HG02798 (cell line): ENCODE data around the gene RIPOR2.
"Not testable (repeated sequence)": the region's sequence is repeated elsewhere in the genome, so short reads cannot be mapped to it uniquely, and the experiment has no call there.

ENCODE experiments used
- ATAC-seq: cut with Tn5 transposase; IDR thresholded peaks from one replicate; pipeline ENCODE4 v1.9.1; 2021; ENCODE audit warnings: mild to moderate bottlenecking; ENCODE audit not compliant: unreplicated experiment, poor library complexity

Gene RIPOR2

DNA sequence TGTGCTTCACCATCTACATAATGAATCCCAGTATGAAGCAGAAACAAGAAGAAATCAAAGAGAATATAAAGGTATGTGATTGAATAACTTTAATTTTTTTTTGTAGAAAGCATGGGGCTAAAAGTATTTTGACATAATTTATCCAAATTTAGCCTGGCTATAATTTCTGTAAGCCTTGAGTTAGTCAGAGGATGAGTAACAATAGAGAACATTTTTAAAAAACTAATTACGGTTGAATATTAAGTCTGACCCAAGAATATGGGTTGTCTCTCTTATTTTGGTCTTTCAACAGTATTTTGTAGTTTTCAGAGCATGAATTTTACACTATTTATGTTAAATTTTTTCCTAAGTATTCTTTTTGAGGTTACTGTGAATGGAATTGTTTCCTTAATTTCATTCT is 158.5 kb downstream of the RIPOR2 start:
- ATAC-seq = no peak

DNA sequence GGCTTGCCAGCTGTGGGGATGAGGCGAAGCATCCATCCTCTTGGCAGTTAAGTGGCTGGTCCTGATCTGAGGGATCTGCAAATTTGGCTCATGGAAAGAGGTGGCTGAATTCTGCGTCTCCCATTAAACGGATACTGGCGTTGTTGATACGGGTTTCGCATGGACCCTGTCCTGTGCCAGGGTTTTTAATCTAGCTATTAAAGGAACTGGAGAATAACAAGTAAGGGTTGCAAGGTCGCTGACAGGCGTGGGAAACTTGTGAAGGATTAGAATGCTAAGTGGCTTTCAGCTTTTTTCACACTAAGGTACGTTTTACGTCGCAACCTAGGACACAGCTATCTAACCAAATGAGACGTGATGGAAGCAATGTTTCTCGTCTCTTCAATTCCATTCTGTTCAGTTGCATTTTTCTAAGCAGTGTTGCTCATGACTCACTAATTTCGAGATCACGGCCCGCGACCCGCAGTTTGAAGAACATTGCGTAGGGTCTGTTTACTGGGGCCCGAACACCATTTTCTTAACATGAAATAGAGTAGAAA is 160.2 kb downstream of the RIPOR2 start:
- ATAC-seq = peak; percentile 8

DNA sequence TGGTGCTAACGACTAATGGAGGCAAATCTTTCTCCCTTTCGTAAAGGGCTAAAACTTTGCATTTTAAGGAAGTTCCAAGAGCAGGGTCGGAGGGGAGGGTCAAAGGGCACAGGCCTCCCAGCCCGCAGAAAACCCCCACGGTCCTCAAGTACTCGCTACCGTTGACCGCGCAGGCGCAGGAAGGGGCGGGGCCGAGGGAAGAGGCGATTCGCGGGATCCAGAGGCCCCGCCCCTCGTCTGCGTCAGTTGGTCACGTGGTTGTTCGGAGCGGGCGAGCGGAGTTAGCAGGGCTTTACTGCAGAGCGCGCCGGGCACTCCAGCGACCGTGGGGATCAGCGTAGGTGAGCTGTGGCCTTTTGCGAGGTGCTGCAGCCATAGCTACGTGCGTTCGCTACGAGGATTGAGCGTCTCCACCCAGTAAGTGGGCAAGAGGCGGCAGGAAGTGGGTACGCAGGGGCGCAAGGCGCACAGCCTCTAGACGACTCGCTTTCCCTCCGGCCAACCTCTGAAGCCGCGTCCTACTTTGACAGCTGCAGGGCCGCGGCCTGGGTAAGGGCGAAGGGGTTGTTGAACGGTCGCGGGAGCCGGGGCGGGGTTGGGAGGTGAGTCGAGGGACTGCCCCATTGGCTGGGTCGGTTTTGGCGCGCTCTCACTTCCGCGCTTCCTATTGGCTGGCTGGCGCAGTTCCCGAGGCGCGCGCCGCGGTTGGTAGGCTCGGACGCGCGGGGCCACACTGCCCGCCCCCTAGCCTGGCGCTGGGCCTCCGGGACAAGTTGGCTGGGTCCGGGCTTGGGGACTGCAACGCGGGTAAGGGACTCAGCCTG is 160.9 kb downstream of the RIPOR2 start, which contains the start of gene GMNN:
Gene GMNN (plus strand): TSS at position 242 of the 824 bp plus-strand sequence. CDS start 2,310 bp downstream, outside the sequence.
- peak; percentile 97 for ATAC-seq

- no peak for ATAC-seq
Measured at GRCh38 chr6:24768361-24768760, 167.4 kb downstream of the RIPOR2 start.

GRCh38 chr6:24766680-24767462 is 168.9 kb downstream of the RIPOR2 start:
- ATAC-seq = peak; percentile 53

GRCh38 chr6:24765968-24766367 is 169.8 kb downstream of the RIPOR2 start:
- ATAC-seq = not testable (repeated sequence)

GRCh38 chr6:24764833-24765828 is 170.6 kb downstream of the RIPOR2 start:
- ATAC-seq = not testable (repeated sequence)

- no peak for ATAC-seq
Measured at GRCh38 chr6:24763578-24763977, 172.2 kb downstream of the RIPOR2 start.

- no peak for ATAC-seq
Measured at GRCh38 chr6:24761851-24762250, 173.9 kb downstream of the RIPOR2 start.

DNA sequence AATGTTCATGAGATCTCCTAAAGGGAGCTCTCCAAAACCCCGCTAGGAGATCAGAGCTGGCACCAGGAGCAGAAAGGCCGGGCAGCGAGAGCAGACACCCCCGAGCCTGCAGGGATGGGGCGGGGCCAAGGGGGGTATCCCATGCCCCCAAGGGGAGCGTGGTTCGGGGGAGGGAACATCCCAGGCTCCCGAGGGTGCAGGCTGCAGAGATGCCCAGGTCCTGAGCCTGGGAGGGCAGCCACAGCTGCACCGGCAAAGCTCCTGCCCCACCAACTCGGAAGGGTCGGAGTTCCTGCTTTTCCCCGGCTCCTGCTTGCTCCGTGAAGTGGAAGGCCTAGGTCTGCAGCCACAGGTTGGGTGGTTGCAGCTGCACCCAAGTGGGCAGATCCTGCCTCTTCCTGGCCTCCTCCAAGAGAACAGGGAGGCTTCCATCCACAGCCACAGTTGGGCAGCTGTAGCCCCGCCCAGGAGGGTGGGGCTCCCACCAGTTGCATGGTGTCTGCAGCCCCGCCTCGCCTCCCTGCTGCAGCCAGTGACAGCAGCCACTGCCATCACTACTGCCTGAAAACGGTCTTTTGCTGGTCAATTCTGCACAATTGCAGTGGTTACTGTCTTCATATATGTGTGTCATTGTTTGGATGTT is 174.4 kb downstream of the RIPOR2 start:
- ATAC-seq = no peak

GRCh38 chr6:24760210-24760609 is 175.6 kb downstream of the RIPOR2 start:
- ATAC-seq = no peak

GRCh38 chr6:24759718-24760117 is 176.0 kb downstream of the RIPOR2 start:
- no peak for ATAC-seq

DNA sequence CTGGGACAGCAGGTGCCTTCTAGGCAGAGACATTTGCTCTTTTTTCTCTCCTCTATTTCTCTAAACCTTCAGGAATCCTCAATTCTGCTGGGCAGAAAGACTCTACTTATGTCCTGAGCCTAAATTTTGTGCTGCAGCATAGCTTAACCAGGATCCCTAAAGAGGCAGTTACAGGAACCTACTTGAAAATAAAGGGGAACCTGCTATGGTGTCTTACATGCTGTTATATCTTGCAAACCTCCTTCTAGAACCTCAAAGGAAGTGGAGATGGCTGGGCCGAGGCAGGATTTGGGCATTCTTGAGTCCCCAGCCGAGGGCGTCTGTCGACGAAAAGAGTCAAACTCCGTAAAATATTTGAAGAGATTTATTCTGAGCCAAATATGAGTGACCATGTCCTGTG is 178.1 kb downstream of the RIPOR2 start:
- no peak for ATAC-seq

DNA sequence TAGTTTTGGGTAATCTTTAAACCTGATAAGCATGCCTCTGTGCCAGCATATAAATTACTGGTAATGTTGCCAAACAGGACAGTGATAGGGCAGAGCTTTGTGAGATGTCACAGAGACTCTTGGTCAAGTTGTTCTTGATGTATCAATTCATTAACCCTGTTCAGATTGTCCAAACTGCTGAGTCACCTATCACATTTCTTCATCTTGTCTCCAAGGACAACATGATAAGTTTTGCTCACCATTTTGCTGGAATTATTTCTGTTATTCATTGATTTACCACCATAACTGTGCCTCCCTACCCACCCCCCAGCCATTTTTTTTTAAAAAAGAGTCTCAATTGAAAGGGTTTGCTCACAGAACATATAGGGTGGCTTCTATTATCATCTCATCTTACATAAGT is 180.5 kb downstream of the RIPOR2 start:
- no peak for ATAC-seq

- ATAC-seq = not testable (repeated sequence)
Measured at GRCh38 chr6:24754378-24754777, 181.4 kb downstream of the RIPOR2 start.
